H9 (cell line): ENCODE measurements around the gene PLIN4. TPM values are rescaled to one million over a fixed set of nuclear protein-coding genes. Genes with fewer than 3 reads are reported as not detected.

Experiments
- DNase-seq: peaks from one replicate; pipeline ENCODE4 v3.0.0-alpha.2; 2017
- H2AFZ ChIP-seq: one replicate; pipeline ENCODE4 v1.6.1; 2013; ENCODE audit warnings: mild to moderate bottlenecking, low read length, control low read depth, moderate library complexity
- H2AK5ac ChIP-seq: 2 replicates; pipeline ENCODE4 v1.6.1; 2013; ENCODE audit warnings: low read length, control low read depth, mixed read lengths; ENCODE audit not compliant: insufficient read length
- H2BK120ac ChIP-seq: one replicate; pipeline ENCODE4 v1.6.1; 2013; ENCODE audit warnings: low read depth, mild to moderate bottlenecking, low read length, control low read depth, inconsistent platforms; ENCODE audit not compliant: poor library complexity, severe bottlenecking
- H2BK12ac ChIP-seq: 2 replicates; pipeline ENCODE4 v1.6.1; 2013; ENCODE audit warnings: low read length, control low read depth, mixed read lengths, low read depth; ENCODE audit not compliant: insufficient read length
- H2BK15ac ChIP-seq: 2 replicates; pipeline ENCODE4 v1.6.1; 2013; ENCODE audit warnings: low read depth, low read length, control low read depth
- H2BK20ac ChIP-seq: one replicate; pipeline ENCODE4 v1.6.1; 2013; ENCODE audit warnings: low read depth, mild to moderate bottlenecking, low read length, control low read depth, inconsistent platforms; ENCODE audit not compliant: poor library complexity, severe bottlenecking
- H2BK5ac ChIP-seq: 2 replicates; pipeline ENCODE4 v1.6.1; 2013; ENCODE audit warnings: low read length, control low read depth, mixed read lengths; ENCODE audit not compliant: insufficient read length
- H3K14ac ChIP-seq: 2 replicates; pipeline ENCODE4 v1.6.1; 2013; ENCODE audit warnings: low read length, control low read depth; ENCODE audit not compliant: insufficient read depth
- H3K18ac ChIP-seq: 2 replicates; pipeline ENCODE4 v1.6.1; 2013; ENCODE audit warnings: low read depth, mild to moderate bottlenecking, mixed read lengths, low read length, control low read depth; ENCODE audit not compliant: insufficient read length
- H3K23ac ChIP-seq: 2 replicates; pipeline ENCODE4 v1.6.1; 2013; ENCODE audit warnings: low read length, control low read depth, mixed read lengths, low read depth; ENCODE audit not compliant: insufficient read length
- H3K23me2 ChIP-seq: 2 replicates; pipeline ENCODE4 v1.6.1; 2013; ENCODE audit warnings: low read depth, mild to moderate bottlenecking, mixed read lengths, low read length, control low read depth; ENCODE audit not compliant: insufficient read length, poor library complexity, severe bottlenecking
- H3K27ac ChIP-seq: 2 replicates; pipeline ENCODE4 v1.5.1; 2013; ENCODE audit warnings: low read length, control low read depth, mixed read lengths, low read depth; ENCODE audit not compliant: insufficient read length
- H3K27me3 ChIP-seq: 2 replicates; pipeline ENCODE4 v1.6.1; 2013; ENCODE audit warnings: low read length, control low read depth, inconsistent platforms; ENCODE audit not compliant: insufficient read depth
- H3K4ac ChIP-seq: 2 replicates; pipeline ENCODE4 v1.6.1; 2013; ENCODE audit warnings: low read depth, mild to moderate bottlenecking, control low read depth, inconsistent platforms, low read length, moderate library complexity
- H3K4me1 ChIP-seq: 2 replicates; pipeline ENCODE4 v1.6.1; 2013; ENCODE audit warnings: low read length, control low read depth, inconsistent platforms; ENCODE audit not compliant: insufficient read depth
- H3K4me2 ChIP-seq: 2 replicates; pipeline ENCODE4 v1.6.1; 2013; ENCODE audit warnings: low read length, control low read depth, mixed read lengths; ENCODE audit not compliant: insufficient read length, insufficient read depth
- H3K56ac ChIP-seq: 2 replicates; pipeline ENCODE4 v1.6.1; 2013; ENCODE audit warnings: low read depth, mild to moderate bottlenecking, mixed read lengths, low read length, control low read depth; ENCODE audit not compliant: insufficient read length
- H3K79me1 ChIP-seq: 2 replicates; pipeline ENCODE4 v1.6.1; 2013; ENCODE audit warnings: low read depth, mild to moderate bottlenecking, moderate library complexity, low read length, control low read depth, inconsistent platforms; ENCODE audit not compliant: insufficient read depth, poor library complexity, severe bottlenecking
- H3K79me2 ChIP-seq: 2 replicates; pipeline ENCODE4 v1.6.1; 2013; ENCODE audit warnings: low read length, control low read depth, inconsistent platforms; ENCODE audit not compliant: insufficient read depth
- H3K9ac ChIP-seq: 2 replicates; pipeline ENCODE4 v1.6.1; 2013; ENCODE audit warnings: low read length, control low read depth, mixed read lengths; ENCODE audit not compliant: insufficient read length; ENCODE audit errors: extremely low read depth
- H3K9me3 ChIP-seq: one replicate; pipeline ENCODE4 v1.6.1; 2013; ENCODE audit warnings: low read depth, low read length, inconsistent platforms; ENCODE audit not compliant: control insufficient read depth
- H3T11ph ChIP-seq: one replicate; pipeline ENCODE4 v1.6.1; 2013; ENCODE audit warnings: mild to moderate bottlenecking, low read length, control low read depth, inconsistent platforms
- H4K20me1 ChIP-seq: one replicate; pipeline ENCODE4 v1.6.1; 2013; ENCODE audit not compliant: control insufficient read depth, insufficient read length, insufficient read depth
- H4K5ac ChIP-seq: 2 replicates; pipeline ENCODE4 v1.6.1; 2013; ENCODE audit warnings: low read depth, mild to moderate bottlenecking, mixed read lengths, low read length, control low read depth; ENCODE audit not compliant: insufficient read length
- H4K8ac ChIP-seq: replicated peaks from 2 replicates; pipeline ENCODE4 v1.6.1; 2013; ENCODE audit warnings: low read length, control low read depth, mixed read lengths, low read depth; ENCODE audit not compliant: insufficient read length
- H4K91ac ChIP-seq: 2 replicates; pipeline ENCODE4 v1.6.1; 2013; ENCODE audit warnings: low read depth, mild to moderate bottlenecking, moderate library complexity, mixed read lengths, low read length, control low read depth; ENCODE audit not compliant: insufficient read length
- H3K27ac Mint-ChIP-seq, 3 experiments: 2 replicates in 2 of 3; 3 replicates in 1 of 3; pipeline ENCODE4 v1.8.0; 2020 to 2021; ENCODE audit warnings: mixed read lengths in 3 of 3, mild to moderate bottlenecking in 1 of 3, moderate library complexity in 1 of 3
- H3K27me3 Mint-ChIP-seq: 2 replicates; pipeline ENCODE4 v1.8.0; 2021; ENCODE audit warnings: low read depth, mild to moderate bottlenecking, moderate library complexity, mixed read lengths
- H3K36me3 Mint-ChIP-seq, 3 experiments: 2 replicates in 2 of 3; 3 replicates in 1 of 3; pipeline ENCODE4 v1.8.0; 2020 to 2021; ENCODE audit warnings: low read depth in 3 of 3, mixed read lengths in 3 of 3; ENCODE audit not compliant: insufficient read depth in 1 of 3
- H3K4me1 Mint-ChIP-seq, 2 experiments: 2 replicates each; pipeline ENCODE4 v1.8.0; 2020; ENCODE audit warnings: mixed read lengths in 2 of 2
- H3K4me3 Mint-ChIP-seq, 2 experiments: 2 replicates in 1 of 2; 3 replicates in 1 of 2; pipeline ENCODE4 v1.8.0; 2020 to 2021; ENCODE audit warnings: mild to moderate bottlenecking in 2 of 2, mixed read lengths in 2 of 2, moderate library complexity in 1 of 2
- H3K9me3 Mint-ChIP-seq, 2 experiments: 2 replicates in 1 of 2; 3 replicates in 1 of 2; pipeline ENCODE4 v1.8.0; 2020; ENCODE audit warnings: mild to moderate bottlenecking in 2 of 2, mixed read lengths in 2 of 2, moderate library complexity in 1 of 2
- CTCF ChIP-seq: fragments of 200-600 bp; sonication (generic); conservative IDR thresholded peaks from 3 replicates; pipeline ENCODE4 v1.8.0; 2021; ENCODE audit warnings: antibody characterized with exemption, mild to moderate bottlenecking
- WGBS: extraction: QIAGEN DNeasy Blood & Tissue Kit; methylation state at CpG from one replicate; pipeline ENCODE4 v1.1.7; 2013; ENCODE audit warnings: missing lambda C conversion rate, low lambda C conversion rate, mixed read lengths; ENCODE audit not compliant: insufficient read length; ENCODE audit errors: extremely low coverage; 5-methylcytosine and 5-hydroxymethylcytosine counted together
- total RNA-seq: library from RNA; stranded (reverse); gene quantifications from 2 replicates; pipeline ENCODE4 v1.2.1, GENCODE V29; 2021

PLIN4 gene
- total RNA-seq, 1 experiment from 2014 or later = 1.1 TPM

- H3K27me3 Mint-ChIP-seq = no peaks in the 10 kb centered on the region
- Histone ChIP-seq H3K23me2 (peaks cover 17% of the 10 kb centered on the region), H3K18ac (no peak overlapping the region), H3K79me1 (peaks cover 12% of the 10 kb centered on the region), H3K27me3 (no peaks in the 10 kb centered on the region), H2BK15ac (no peak overlapping the region), H2AK5ac (no peak overlapping the region), H2BK12ac (no peak overlapping the region), H2BK5ac (no peak overlapping the region), H3K9me3 (no peaks in the 10 kb centered on the region), H3K4ac (no peak overlapping the region), H4K8ac (no peak overlapping the region), H3K79me2 (peaks cover 10% of the 10 kb centered on the region; the same call in 1 of the 2 replicates), H4K20me1 (peaks cover 3% of the 10 kb centered on the region), H2AFZ (no peak overlapping the region), H3K4me2 (peak overlapping the region; percentile 74), H3K56ac (no peak overlapping the region), H4K5ac (no peak overlapping the region), H2BK120ac (no peak overlapping the region), H3T11ph (no peak overlapping the region), H2BK20ac (no peak overlapping the region), H3K4me1 (no peaks in the 10 kb centered on the region; the same call in 1 of the 2 replicates), H4K91ac (no peak overlapping the region), H3K14ac (no peak overlapping the region), H3K23ac (no peak overlapping the region), H3K27ac (no peak overlapping the region), H3K9ac (peak overlapping the region; percentile 53)
- H3K4me1 Mint-ChIP-seq = peaks cover 7 to 21% of the 10 kb centered on the region in 2 experiments
- no peak for TF ChIP-seq CTCF
- WGBS = no CpG with 5 or more reads among the region's 25 CpGs
- peaks cover 8 to 24% (median 22%) of the 10 kb centered on the region in 3 experiments; a peak in 6 of 7 replicates for H3K36me3 Mint-ChIP-seq
- DNase-seq = no peak
- H3K9me3 Mint-ChIP-seq = peaks cover 0 to 3% of the 10 kb centered on the region in 2 experiments; a peak in 2 of 5 replicates
- H3K27ac Mint-ChIP-seq = peak overlapping the region; percentile 44 to 83 (median 53); a peak in 3 of 7 replicates
- H3K4me3 Mint-ChIP-seq = peak overlapping the region in 1 of 2 experiments; percentile 88; a peak in 3 of 5 replicates
Observed at GRCh38 chr19:4473011-4473762, 45.1 kb downstream of the PLIN4 start.
